Measurements from ENCODE around the gene CUL2.

Gene CUL2

GRCh38 chr10:34962866-34963265 lies 127.3 kb downstream of the CUL2 start:
- no peak for TF ChIP-seq POLR2AphosphoS5 (IDR thresholded peaks at IDR 0.05; ENCODE audit: low read depth, low read length)
- no peak for TF ChIP-seq FOXP2 (optimal IDR thresholded peaks at IDR 0.05; ENCODE audit: borderline replicate concordance, extremely low read depth, extremely low read length, insufficient read depth)
- no peak for TF ChIP-seq TAF1 (IDR thresholded peaks at IDR 0.05; ENCODE audit: borderline replicate concordance, insufficient read depth, low read length)
- no peak for TF ChIP-seq REST (IDR thresholded peaks at IDR 0.05; ENCODE audit: insufficient read depth in 1 of 2, low read depth in 2 of 2, low read length in 2 of 2)
- no peak for TF ChIP-seq SIN3A (IDR thresholded peaks at IDR 0.05; ENCODE audit: borderline replicate concordance, insufficient read depth, low read length)

- TF ChIP-seq REST (IDR thresholded peaks at IDR 0.05; ENCODE audit: insufficient read depth in 1 of 2, low read depth in 2 of 2, low read length in 2 of 2) (no peak), TAF1 (IDR thresholded peaks at IDR 0.05; ENCODE audit: borderline replicate concordance, insufficient read depth, low read length) (no peak), FOXP2 (optimal IDR thresholded peaks at IDR 0.05; ENCODE audit: borderline replicate concordance, extremely low read depth, extremely low read length, insufficient read depth) (no peak), POLR2AphosphoS5 (IDR thresholded peaks at IDR 0.05; ENCODE audit: low read depth, low read length) (no peak), SIN3A (IDR thresholded peaks at IDR 0.05; ENCODE audit: borderline replicate concordance, insufficient read depth, low read length) (no peak)
These were observed 129.2 kb downstream of the CUL2 start for GRCh38 chr10:34960983-34961382.

- TF ChIP-seq TAF1 (IDR thresholded peaks at IDR 0.05; ENCODE audit: borderline replicate concordance, insufficient read depth, low read length) (no peak), POLR2AphosphoS5 (IDR thresholded peaks at IDR 0.05; ENCODE audit: low read depth, low read length) (no peak), REST (IDR thresholded peaks at IDR 0.05; ENCODE audit: insufficient read depth in 1 of 2, low read depth in 2 of 2, low read length in 2 of 2) (no peak), FOXP2 (optimal IDR thresholded peaks at IDR 0.05; ENCODE audit: borderline replicate concordance, extremely low read depth, extremely low read length, insufficient read depth) (no peak), SIN3A (IDR thresholded peaks at IDR 0.05; ENCODE audit: borderline replicate concordance, insufficient read depth, low read length) (no peak)
These were observed 130.4 kb downstream of the CUL2 start for GRCh38 chr10:34959786-34960185.

GRCh38 chr10:34959321-34959720 lies 130.8 kb downstream of the CUL2 start:
- no peak for TF ChIP-seq SIN3A (IDR thresholded peaks at IDR 0.05; ENCODE audit: borderline replicate concordance, insufficient read depth, low read length)
- no peak for TF ChIP-seq FOXP2 (optimal IDR thresholded peaks at IDR 0.05; ENCODE audit: borderline replicate concordance, extremely low read depth, extremely low read length, insufficient read depth)
- no peak for TF ChIP-seq REST (IDR thresholded peaks at IDR 0.05; ENCODE audit: insufficient read depth in 1 of 2, low read depth in 2 of 2, low read length in 2 of 2)
- no peak for TF ChIP-seq POLR2AphosphoS5 (IDR thresholded peaks at IDR 0.05; ENCODE audit: low read depth, low read length)
- no peak for TF ChIP-seq TAF1 (IDR thresholded peaks at IDR 0.05; ENCODE audit: borderline replicate concordance, insufficient read depth, low read length)
